H1 (cell line): Measurements from ENCODE around the gene C3orf62. TPM values are rescaled to one million over a fixed set of nuclear protein-coding genes. Genes with fewer than 3 reads are reported as not detected.

ENCODE experiments used
- CTCF ChIA-PET: fragments of 300-600 bp; sonication (Branson Sonifier 250); formaldehyde crosslinking; loops from one replicate; lab custom pipeline; 2021; ENCODE audit not compliant: partially characterized antibody; lab: Charles Lee
- POLR2A ChIA-PET: fragments of 300-600 bp; sonication (Branson Sonifier 250); formaldehyde crosslinking; loops from one replicate; lab custom pipeline; 2021; ENCODE audit warnings: inconsistent platforms; ENCODE audit not compliant: partially characterized antibody; lab: Charles Lee
- DNase-seq, 2 experiments: peaks; one replicate each; pipeline versions ENCODE4 v3.0.0 to v3.0.0-alpha.2; 2010 to 2022; ENCODE audit warnings: low spot score in 2 of 2, low read depth in 1 of 2, mixed read lengths in 1 of 2
- FAIRE-seq: peaks from 2 replicates; lab custom pipeline; 2011; peaks lifted over from hg19 to GRCh38; lab: Jason Lieb, UNC
- H2AFZ ChIP-seq: 2 replicates; pipeline ENCODE4 v1.8.1; 2012; ENCODE audit warnings: low read length, inconsistent platforms
- H2AK5ac ChIP-seq: 2 replicates; pipeline ENCODE4 v1.6.1; 2013; ENCODE audit warnings: low read depth, low read length
- H2BK120ac ChIP-seq: replicated peaks from 2 replicates; pipeline ENCODE3; 2013; ENCODE audit warnings: low read depth, low read length, inconsistent platforms
- H2BK12ac ChIP-seq: 2 replicates; pipeline ENCODE4 v1.6.1; 2013; ENCODE audit warnings: low read depth, low read length
- H2BK15ac ChIP-seq: 2 replicates; pipeline ENCODE4 v1.6.1; 2013; ENCODE audit warnings: low read length
- H2BK20ac ChIP-seq: 2 replicates; pipeline ENCODE4 v1.6.1; 2013; ENCODE audit warnings: low read length
- H2BK5ac ChIP-seq: 2 replicates; pipeline ENCODE4 v1.6.1; 2013; ENCODE audit warnings: low read depth, low read length
- H3K14ac ChIP-seq: 2 replicates; pipeline ENCODE4 v1.6.1; 2013; ENCODE audit warnings: inconsistent platforms; ENCODE audit not compliant: insufficient read length
- H3K18ac ChIP-seq: 2 replicates; pipeline ENCODE4 v1.6.1; 2013; ENCODE audit warnings: low read length; ENCODE audit errors: extremely low read depth
- H3K23ac ChIP-seq: 2 replicates; pipeline ENCODE4 v1.6.1; 2013; ENCODE audit warnings: inconsistent platforms; ENCODE audit not compliant: insufficient read length
- H3K23me2 ChIP-seq: 2 replicates; pipeline ENCODE4 v1.6.1; 2013; ENCODE audit warnings: low read depth, low read length
- H3K27ac ChIP-seq: 2 replicates; pipeline ENCODE4 v1.6.1; 2011; ENCODE audit warnings: low read depth, low read length, inconsistent platforms
- H3K27me3 ChIP-seq, 4 experiments: replicated peaks in 1 of 4; 1 replicate in 1 of 4; 2 replicates in 3 of 4; pipeline versions ENCODE4 v1.6.1 to v1.8.1; 2011 to 2013; ENCODE audit warnings: low read length in 3 of 4, mild to moderate bottlenecking in 3 of 4, inconsistent platforms in 2 of 4, mixed read lengths in 2 of 4, moderate library complexity in 1 of 4; ENCODE audit not compliant: control insufficient read depth in 3 of 4, insufficient read depth in 3 of 4; ENCODE audit errors: extremely low read depth in 1 of 4
- H3K36me3 ChIP-seq, 4 experiments: 2 replicates each; pipeline versions ENCODE4 v1.6.1 to v1.8.1; 2011 to 2013; ENCODE audit warnings: mild to moderate bottlenecking in 4 of 4, low read length in 3 of 4, moderate library complexity in 2 of 4, control low read depth in 1 of 4, inconsistent platforms in 1 of 4; ENCODE audit not compliant: insufficient read depth in 4 of 4, control insufficient read depth in 2 of 4
- H3K4ac ChIP-seq: replicated peaks from 2 replicates; pipeline ENCODE3; 2013; ENCODE audit warnings: low read length, low read depth, mixed read lengths, inconsistent platforms; ENCODE audit not compliant: insufficient read length
- H3K4me1 ChIP-seq, 4 experiments: replicated peaks in 1 of 4; 1 replicate in 1 of 4; 2 replicates in 3 of 4; pipeline versions ENCODE4 v1.6.1 to v1.8.1; 2011 to 2013; ENCODE audit warnings: low read length in 3 of 4, inconsistent platforms in 2 of 4, mixed read lengths in 1 of 4; ENCODE audit not compliant: insufficient read depth in 4 of 4, control insufficient read depth in 3 of 4
- H3K4me2 ChIP-seq, 2 experiments: 2 replicates each; pipeline versions ENCODE4 v1.6.1 to v1.8.1; 2011 to 2013; ENCODE audit warnings: low read depth in 2 of 2, low read length in 2 of 2, control low read depth in 1 of 2, inconsistent platforms in 1 of 2, mild to moderate bottlenecking in 1 of 2; ENCODE audit not compliant: insufficient read depth in 1 of 2
- H3K4me3 ChIP-seq, 4 experiments: fragments of 200-600, 300-600 bp in 1 of 4; sonication (generic), shearing (Covaris generic), sonication (Bioruptor Twin) in 1 of 4; 2 replicates each; pipeline versions ENCODE4 v1.5.1 to v1.8.1; 2011 to 2016; ENCODE audit warnings: low read length in 4 of 4, low read depth in 3 of 4, control low read depth in 2 of 4, inconsistent platforms in 2 of 4, mild to moderate bottlenecking in 2 of 4, mixed read lengths in 1 of 4, moderate library complexity in 1 of 4; ENCODE audit not compliant: insufficient read depth in 2 of 4; ENCODE audit errors: extremely low read depth in 1 of 4
- H3K56ac ChIP-seq: replicated peaks from 2 replicates; pipeline ENCODE3; 2013; ENCODE audit warnings: low read depth, mild to moderate bottlenecking, mixed read lengths, low read length, inconsistent platforms; ENCODE audit not compliant: insufficient read length
- H3K79me1 ChIP-seq: 2 replicates; pipeline ENCODE4 v1.6.1; 2013; ENCODE audit warnings: low read depth, low read length, control low read depth
- H3K79me2 ChIP-seq, 2 experiments: 2 replicates each; pipeline versions ENCODE4 v1.6.1 to v1.8.1; 2012 to 2013; ENCODE audit warnings: low read length in 2 of 2, mild to moderate bottlenecking in 2 of 2, inconsistent platforms in 1 of 2; ENCODE audit not compliant: insufficient read depth in 2 of 2, control insufficient read depth in 1 of 2
- H3K9ac ChIP-seq, 4 experiments: replicated peaks in 1 of 4; 1 replicate in 1 of 4; 2 replicates in 3 of 4; pipeline versions ENCODE4 v1.6.1 to v1.8.1; 2011 to 2013; ENCODE audit warnings: low read depth in 3 of 4, low read length in 3 of 4, control low read depth in 2 of 4, mild to moderate bottlenecking in 2 of 4, moderate library complexity in 2 of 4, inconsistent platforms in 1 of 4; ENCODE audit errors: extremely low read depth in 1 of 4
- H3K9me3 ChIP-seq, 2 experiments: 2 replicates each; pipeline versions ENCODE4 v1.6.1 to v1.8.1; 2012 to 2013; ENCODE audit warnings: mild to moderate bottlenecking in 2 of 2, moderate library complexity in 2 of 2, control low read depth in 1 of 2, inconsistent platforms in 1 of 2, low read depth in 1 of 2, low read length in 1 of 2, mixed read lengths in 1 of 2; ENCODE audit not compliant: insufficient read depth in 2 of 2
- H4K20me1 ChIP-seq, 2 experiments: replicated peaks in 1 of 2; 2 replicates each; pipeline versions ENCODE3 to v1.8.1; 2011 to 2013; ENCODE audit warnings: inconsistent platforms in 2 of 2, low read length in 2 of 2, mild to moderate bottlenecking in 1 of 2; ENCODE audit not compliant: insufficient read depth in 2 of 2, control insufficient read depth in 1 of 2
- H4K5ac ChIP-seq: 2 replicates; pipeline ENCODE4 v1.6.1; 2013; ENCODE audit warnings: low read length, low read depth, mixed read lengths, inconsistent platforms; ENCODE audit not compliant: insufficient read length
- H4K8ac ChIP-seq: 2 replicates; pipeline ENCODE4 v1.8.0; 2013; ENCODE audit warnings: mild to moderate bottlenecking, moderate library complexity, low read length, inconsistent platforms; ENCODE audit not compliant: insufficient read depth; ENCODE audit errors: extremely low read depth
- H4K91ac ChIP-seq: replicated peaks from 2 replicates; pipeline ENCODE3; 2013; ENCODE audit warnings: low read length, mixed read lengths, inconsistent platforms; ENCODE audit not compliant: insufficient read length
- BACH1 ChIP-seq: IDR thresholded peaks from 2 replicates; pipeline ENCODE4 v1.6.1; 2012; ENCODE audit warnings: low read length, improper control_type of control experiment
- BRCA1 ChIP-seq: IDR thresholded peaks from 2 replicates; pipeline ENCODE4 v1.6.1; 2012; ENCODE audit warnings: low read depth, low read length, improper control_type of control experiment
- EGR1 ChIP-seq: IDR thresholded peaks from 2 replicates; pipeline ENCODE4 v1.6.1; 2011; ENCODE audit warnings: low read depth, low read length, borderline replicate concordance
- RAD21 ChIP-seq, 2 experiments: IDR thresholded peaks in 1 of 2; conservative IDR thresholded peaks in 1 of 2; 2 replicates each; pipeline ENCODE4 v1.6.1; 2011; ENCODE audit warnings: low read depth in 2 of 2, low read length in 2 of 2, improper control_type of control experiment in 1 of 2, inconsistent platforms in 1 of 2, mild to moderate bottlenecking in 1 of 2, moderate library complexity in 1 of 2
- SAP30 ChIP-seq: fragments of 300-600 bp; sonication (generic); IDR thresholded peaks from 2 replicates; pipeline ENCODE4 v1.7.1; 2012; ENCODE audit warnings: low read length, moderate library complexity, mild to moderate bottlenecking, inconsistent platforms; ENCODE audit not compliant: insufficient read depth, insufficient replicate concordance
- SUZ12 ChIP-seq: fragments of 200-600 bp; sonication (generic); IDR thresholded peaks from 2 replicates; pipeline ENCODE4 v1.6.1; 2012; ENCODE audit warnings: mild to moderate bottlenecking, inconsistent platforms, low read length, moderate library complexity, mixed read lengths
- WGBS, 2 experiments: shearing (Covaris generic) in 1 of 2; methylation state at CpG; one replicate each; pipeline versions ENCODE4 v1.1.6 to v1.1.7; 2013 to 2015; ENCODE audit warnings: low lambda C conversion rate in 2 of 2, mixed read lengths in 2 of 2, inconsistent platforms in 1 of 2, low coverage in 1 of 2, missing lambda C conversion rate in 1 of 2; ENCODE audit not compliant: insufficient replicate concordance in 2 of 2, insufficient coverage in 1 of 2, insufficient read length in 1 of 2; ENCODE audit errors: extremely low coverage in 1 of 2, missing lambda C conversion rate in 1 of 2; 5-methylcytosine and 5-hydroxymethylcytosine counted together
- polyA plus RNA-seq, 7 experiments: library from polyadenylated mRNA; depleted of rRNA in 3 of 7; stranded (reverse) in 5 of 7; unstranded in 2 of 7; fragments of >200 nt in 5 of 7; fragments of 200-250 nt in 2 of 7; gene quantifications; 1 replicate in 5 of 7; 2 replicates in 1 of 7; 4 replicates in 1 of 7; pipeline versions ENCODE4 v1.2.1 to v1.2.3, GENCODE V29; 2011 to 2013; ENCODE audit warnings: missing spikeins in 2 of 7, mixed read lengths in 2 of 7
- total RNA-seq: library from RNA; stranded (reverse); fragmentation: NEBNext Ultra II Directional; extraction: Animal tissue kit (Norgen Biotek cat#: 25700); gene quantifications from 2 replicates; pipeline ENCODE4 v1.2.1, GENCODE V29; 2021

C3orf62 gene
- total and polyA plus RNA-seq, 2 of the 8 experiments (the other 6 are each of a cell fraction or from before 2014, with no cell fraction given) = 1.1 to 3.0 TPM

DNA sequence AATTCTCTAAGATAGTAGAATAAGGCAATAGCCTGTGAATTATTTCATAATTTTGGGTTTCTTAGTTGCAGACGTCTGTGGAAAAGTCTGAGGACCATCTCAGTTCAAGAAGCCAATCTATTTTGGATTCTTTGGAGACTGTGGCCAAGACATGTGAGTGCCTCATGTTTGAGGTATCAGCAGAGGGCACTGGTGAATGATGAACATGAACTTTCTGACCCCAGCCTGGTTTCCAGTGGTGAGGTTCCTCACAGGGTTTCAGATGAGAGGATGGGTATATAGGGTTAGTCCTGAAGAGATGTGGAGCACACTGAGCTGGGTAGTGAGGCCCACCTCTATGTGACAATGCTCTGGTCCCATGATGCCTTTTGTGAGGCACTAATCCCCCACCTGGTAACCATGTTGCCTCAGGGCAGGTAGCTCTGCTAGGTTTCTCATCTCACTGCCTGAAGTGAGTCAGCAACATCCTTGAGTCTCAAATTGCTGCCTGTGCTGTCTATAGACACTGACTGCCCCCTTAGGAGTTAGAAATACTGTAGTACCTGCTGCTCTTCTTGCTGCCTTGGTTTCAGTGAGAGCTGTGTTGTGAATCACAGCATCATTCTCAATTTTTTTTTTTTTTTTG, 32.3 kb downstream of the C3orf62 start:
- no peak for DNase-seq
- no peak overlapping the region for H4K5ac ChIP-seq
- no peak overlapping the region for H2BK15ac ChIP-seq
- FAIRE-seq = no peak
- H2BK20ac ChIP-seq = no peak overlapping the region
- H3K79me2 ChIP-seq = no peaks in the 10 kb centered on the region
- H3K9me3 ChIP-seq = no peaks in the 10 kb centered on the region
- H3K9ac ChIP-seq = no peak overlapping the region
- no peaks in the 10 kb centered on the region for H3K4me1 ChIP-seq
- H3K56ac ChIP-seq = no peak overlapping the region
- no peaks in the 10 kb centered on the region for H3K79me1 ChIP-seq
- no peak overlapping the region for H2AK5ac ChIP-seq
- no peak overlapping the region for H3K23ac ChIP-seq
- H3K14ac ChIP-seq = no peak overlapping the region
- no peak overlapping the region for H3K18ac ChIP-seq
- peak overlapping the region; percentile 99 for H2AFZ ChIP-seq
- no peaks in the 10 kb centered on the region; the same call in 1 of the 2 replicates for H3K23me2 ChIP-seq
- no peak overlapping the region for H2BK120ac ChIP-seq
- H2BK12ac ChIP-seq = no peak overlapping the region
- ChIA-PET POLR2A (interaction anchor here (1.3 kb wide), 1 partner anchor 71 kb away, joined by 3 read pairs; no protein-coding TSS in a partner anchor), CTCF (interaction anchor here (0.6 kb wide), 1 partner anchor 22 kb away, joined by 3 read pairs; no protein-coding TSS in a partner anchor)
- TF ChIP-seq BRCA1 (no peak), EGR1 (no peak), RAD21 (IDR thresholded peaks at IDR 0.05 in 1 of 2, conservative IDR thresholded peaks at IDR 0.05 in 1 of 2; ENCODE audit: low read depth in 2 of 2, low read length in 2 of 2) (peak in 1 of 2 experiments; percentile 19; a peak in 1 of 4 replicates), SAP30 (no peak), BACH1 (no peak), SUZ12 (no peak)
- 68% methylated on average over 1 of the region's 1 CpG; no CpG with 5 or more reads in 1 of the 2 experiments for WGBS, 2 experiments
- no peak overlapping the region for H2BK5ac ChIP-seq
- no peaks in the 10 kb centered on the region for H4K20me1 ChIP-seq
- no peak overlapping the region for H3K27ac ChIP-seq
- no peaks in the 10 kb centered on the region for H3K27me3 ChIP-seq
- H3K4me2 ChIP-seq = no peak overlapping the region
- H3K4ac ChIP-seq = no peak overlapping the region
- no peak overlapping the region for H4K8ac ChIP-seq
- H3K4me3 ChIP-seq = no peak overlapping the region
- peak overlapping the region; percentile 52 for H4K91ac ChIP-seq
- H3K36me3 ChIP-seq = no peaks in the 10 kb centered on the region
